NCI-H146 treated with DMSO at 0.1 percent for 48 hours (cell line): Measurements from ENCODE around the gene BDP1.
"Not testable (repeated sequence)": the region's sequence is repeated elsewhere in the genome, so short reads cannot be mapped to it uniquely, and the experiment has no call there.

ENCODE experiments used
- DNase-seq: peaks from one replicate; lab custom pipeline; 2025; ENCODE audit not compliant: unreplicated experiment; lab: John Stamatoyannopoulos, UW

BDP1 gene, protein sequence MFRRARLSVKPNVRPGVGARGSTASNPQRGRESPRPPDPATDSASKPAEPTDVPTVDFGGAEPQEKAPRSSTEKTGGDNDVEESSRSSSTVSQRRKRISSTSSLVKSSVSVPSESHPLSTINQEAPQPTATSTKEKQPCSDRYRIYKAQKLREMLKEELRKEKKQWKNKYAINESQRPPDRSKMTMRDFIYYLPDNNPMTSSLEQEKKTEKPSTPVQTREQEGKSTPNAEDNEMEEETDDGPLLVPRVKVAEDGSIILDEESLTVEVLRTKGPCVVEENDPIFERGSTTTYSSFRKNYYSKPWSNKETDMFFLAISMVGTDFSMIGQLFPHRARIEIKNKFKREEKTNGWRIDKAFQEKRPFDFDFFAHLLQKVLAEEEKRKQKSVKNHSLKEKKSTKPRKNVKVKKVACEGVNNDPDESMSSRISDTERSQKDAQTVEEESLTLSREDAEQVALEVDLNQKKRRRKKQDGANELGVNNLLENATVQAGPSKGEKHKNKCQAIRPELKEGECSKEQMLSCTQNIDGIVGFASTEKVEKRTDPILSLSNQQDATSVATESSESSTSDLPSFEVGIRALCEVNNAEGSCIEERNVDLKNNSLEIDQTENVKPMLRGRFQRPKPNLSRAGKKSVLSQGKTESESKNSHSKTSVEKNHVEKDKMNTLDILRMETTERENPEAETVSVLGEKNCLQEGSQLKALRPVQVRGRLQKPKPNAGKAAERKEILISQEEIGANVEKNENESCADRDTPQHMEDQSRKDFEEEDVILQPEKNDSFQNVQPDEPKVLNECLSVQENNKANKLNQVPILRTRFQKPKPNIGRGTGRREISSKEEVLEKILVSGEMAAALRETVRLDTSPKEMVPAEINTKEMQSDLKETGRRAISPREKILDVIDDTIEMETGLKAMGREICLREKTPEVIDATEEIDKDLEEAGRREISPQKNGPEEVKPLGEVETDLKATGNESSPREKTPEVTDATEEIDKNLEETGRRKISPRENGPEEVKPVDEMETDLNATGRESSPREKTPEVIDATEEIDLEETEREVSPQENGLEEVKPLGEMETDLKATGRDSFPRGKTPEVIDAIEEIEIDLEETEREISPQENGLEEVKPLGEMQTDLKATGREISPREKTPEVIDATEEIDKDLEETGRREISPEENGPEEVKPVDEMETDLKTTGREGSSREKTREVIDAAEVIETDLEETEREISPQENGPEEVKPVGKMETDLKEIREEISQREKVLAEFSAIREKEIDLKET (N-terminal part only)

DNA sequence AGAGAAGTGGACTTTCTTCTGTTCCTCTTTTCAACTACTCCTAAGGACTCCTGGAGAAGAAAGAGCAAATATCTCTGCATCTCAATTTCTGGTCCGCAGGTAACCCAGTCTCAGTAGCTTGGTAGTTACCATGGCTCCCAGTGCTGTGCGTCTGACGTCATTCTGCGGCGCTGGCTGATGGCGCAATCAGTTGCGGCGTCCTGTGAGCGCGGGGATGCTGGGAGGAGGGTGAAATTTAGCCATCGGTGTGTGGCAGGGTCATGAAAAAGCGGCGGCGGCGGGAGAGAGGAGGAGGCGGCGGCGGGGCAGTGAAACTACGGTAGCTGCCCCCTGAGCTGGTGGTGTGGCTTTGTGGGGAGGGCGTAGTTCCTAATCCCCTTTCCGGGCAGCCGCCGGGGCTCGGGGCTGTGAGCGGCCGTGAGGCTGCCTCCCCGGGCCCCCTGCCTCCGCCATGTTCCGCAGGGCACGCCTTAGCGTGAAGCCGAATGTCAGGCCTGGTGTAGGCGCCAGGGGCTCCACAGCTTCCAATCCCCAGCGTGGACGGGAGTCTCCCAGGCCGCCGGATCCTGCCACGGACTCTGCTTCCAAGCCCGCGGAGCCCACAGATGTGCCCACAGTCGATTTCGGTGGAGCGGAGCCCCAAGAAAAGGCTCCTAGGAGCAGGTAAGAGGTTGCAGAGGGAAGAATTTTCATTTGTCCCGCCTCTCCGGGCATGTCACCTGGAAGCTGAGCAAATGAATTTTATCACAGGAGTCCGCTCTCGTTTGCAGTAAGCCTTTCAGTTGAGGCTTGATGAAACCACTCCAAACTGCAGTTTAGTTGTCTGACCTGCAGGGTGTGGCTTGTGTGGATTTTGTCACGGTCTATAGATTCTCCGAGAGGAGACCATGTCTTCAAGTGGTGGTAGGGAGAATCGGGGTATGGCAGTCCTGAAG, at the start of gene BDP1:
Gene BDP1, plus strand, starts transcription at position 225 of the 935 bp plus-strand sequence. Its CDS starts 227 bp downstream, at position 452.
- DNase-seq, result peak; percentile 87

DNA sequence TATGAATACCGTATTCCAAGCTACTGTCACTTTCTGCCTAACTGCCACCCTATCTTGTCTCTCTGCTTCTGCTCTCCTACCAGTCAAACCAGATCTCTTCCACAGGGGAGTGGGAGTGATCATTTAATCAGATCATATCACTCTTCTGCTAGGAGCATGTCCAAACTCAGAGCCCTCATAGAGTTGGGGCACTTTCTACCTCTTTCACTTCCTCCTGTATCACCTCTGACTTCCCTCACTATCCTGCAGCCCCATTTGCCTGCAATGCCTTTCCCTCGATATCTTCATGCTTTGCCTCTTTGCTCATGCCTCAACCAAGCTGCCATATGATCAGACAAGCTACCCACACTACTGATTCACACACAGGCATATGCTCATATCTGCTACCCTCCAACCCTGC, 45.4 kb upstream of the BDP1 start:
- DNase-seq, result not testable (repeated sequence)

DNA sequence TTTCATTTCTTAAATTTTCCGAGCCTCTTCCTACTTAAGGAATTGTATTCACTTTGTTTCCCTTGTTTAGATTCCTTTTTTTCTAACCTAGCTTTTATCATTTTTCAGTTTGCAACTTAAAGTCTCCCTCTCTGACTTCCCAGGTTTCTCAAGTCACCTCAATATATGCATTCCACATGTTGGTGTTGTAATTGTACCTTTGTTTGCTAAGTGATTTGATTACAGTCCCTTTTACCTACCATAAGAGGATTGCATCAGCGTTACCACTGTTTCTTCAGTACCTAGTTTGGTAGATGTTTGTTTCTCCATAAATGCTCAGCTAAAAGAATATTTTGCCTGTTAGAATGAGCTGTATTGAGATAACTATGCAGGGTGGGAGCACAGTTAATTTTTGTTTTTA, 39.8 kb upstream of the BDP1 start:
- DNase-seq, result peak; percentile 37

DNA sequence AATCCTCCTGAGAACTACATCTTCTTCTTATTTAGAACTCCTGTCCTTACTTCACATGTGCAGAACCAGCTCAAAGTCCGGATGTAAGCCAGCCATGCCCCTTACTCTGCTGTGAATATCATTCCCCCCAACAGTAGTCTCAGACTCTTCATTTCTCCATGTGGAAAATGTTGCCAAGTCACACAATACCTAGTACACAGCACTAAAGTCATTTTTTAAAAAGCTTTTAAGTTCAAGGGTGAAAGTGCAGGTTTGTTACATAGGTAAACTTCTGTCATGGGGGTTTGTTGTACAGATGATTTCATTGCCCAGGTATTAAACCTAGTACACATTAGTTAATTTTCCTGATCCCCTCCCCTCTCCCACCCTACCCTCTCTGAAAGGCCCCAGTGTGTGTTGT, 37.4 kb upstream of the BDP1 start:
- not testable (repeated sequence) for DNase-seq

DNA sequence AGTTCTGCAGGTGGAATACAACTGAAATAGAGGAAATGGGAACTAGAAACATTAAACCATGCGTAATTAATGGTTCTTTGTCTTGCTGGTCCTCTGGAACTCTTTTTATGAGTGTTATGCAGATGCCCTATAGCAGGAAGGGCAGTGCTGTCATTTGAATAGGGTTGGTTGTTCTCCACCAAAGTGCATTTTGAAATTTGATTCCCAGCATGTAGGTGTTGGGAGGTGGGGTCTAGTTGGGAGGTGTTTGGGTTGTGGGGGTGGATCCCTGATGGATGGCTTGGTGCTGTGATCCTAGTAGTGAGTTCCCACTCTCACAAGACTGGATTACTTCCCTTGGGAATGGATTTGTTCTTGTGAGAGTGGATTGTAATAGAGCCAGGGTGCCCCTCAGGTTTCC, 34.2 kb upstream of the BDP1 start:
- DNase-seq, result not testable (repeated sequence)

DNA sequence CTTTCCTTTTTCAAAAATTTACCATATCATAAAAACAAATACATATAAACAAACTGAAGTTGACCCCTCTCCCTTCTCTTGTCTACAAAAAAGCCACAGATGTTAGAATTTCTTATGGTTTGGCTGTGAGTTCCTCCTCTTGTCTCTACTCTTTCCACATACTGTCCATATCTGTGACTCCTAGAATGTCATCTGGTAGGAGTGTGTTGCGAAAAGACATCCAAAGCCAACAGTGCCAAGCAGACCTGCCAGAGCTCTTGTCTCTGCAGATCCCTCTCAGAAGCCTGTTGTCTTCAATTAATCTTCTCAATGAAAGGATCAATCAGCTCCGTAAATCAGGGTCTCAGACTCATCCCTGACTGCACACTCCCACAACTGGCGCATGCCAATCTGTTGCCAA, 31.6 kb upstream of the BDP1 start:
- not testable (repeated sequence) for DNase-seq

DNA sequence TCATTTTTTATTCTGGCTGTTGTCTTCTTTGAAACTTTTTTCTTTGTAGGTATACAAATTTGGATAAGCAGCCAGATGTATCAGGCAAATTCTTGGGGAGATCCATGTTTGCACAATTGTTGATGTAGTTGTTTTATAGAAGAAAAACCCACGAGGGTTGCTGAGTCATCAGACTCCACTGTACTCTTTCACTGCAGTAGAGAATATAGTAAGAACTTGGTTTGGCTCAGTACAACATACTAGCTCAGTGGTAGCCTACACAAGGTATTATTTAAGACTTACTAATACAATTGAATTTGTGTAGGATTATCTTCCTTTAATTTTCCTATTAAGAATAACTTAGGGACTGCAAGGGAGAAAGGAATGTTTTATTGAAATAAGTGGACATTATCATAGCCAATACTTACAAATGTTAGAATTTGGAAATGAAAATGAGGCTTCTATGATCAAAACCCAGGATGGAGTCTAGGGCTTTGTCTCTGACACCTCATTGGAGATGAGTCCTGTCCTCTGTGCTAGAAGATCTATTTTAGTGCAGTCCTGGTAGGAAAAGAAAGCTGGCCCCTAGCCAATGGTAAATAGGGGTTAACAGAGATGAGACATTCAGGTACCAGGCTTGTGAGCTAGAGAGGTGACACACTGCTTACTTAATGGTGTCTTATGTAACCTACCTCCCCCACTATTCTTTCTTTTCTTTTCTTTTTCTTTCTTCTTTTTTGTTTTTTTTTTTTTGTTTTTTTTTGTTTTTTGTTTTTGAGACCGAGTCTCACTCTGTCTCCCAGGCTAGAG, 28.6 kb upstream of the BDP1 start:
- not testable (repeated sequence) for DNase-seq

DNA sequence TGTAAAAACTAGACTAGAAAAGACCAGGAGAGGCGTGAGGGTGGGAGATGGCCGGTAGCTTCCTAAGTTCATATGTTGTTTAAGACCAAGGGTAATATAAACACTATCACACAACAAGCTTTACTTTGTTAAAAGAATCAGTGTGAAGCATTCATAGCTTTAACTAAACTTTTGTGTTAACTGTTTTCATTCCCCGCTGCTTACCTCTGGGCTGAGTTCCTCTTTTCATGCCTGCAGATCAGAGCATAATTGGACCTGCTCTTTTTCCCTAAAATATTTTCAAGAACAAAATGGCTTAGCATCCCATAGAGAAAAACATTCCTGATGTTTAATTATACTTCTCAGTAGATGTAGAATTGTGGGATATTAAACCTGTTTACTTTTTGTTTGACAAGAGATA, 23.0 kb upstream of the BDP1 start:
- not testable (repeated sequence) for DNase-seq

DNA sequence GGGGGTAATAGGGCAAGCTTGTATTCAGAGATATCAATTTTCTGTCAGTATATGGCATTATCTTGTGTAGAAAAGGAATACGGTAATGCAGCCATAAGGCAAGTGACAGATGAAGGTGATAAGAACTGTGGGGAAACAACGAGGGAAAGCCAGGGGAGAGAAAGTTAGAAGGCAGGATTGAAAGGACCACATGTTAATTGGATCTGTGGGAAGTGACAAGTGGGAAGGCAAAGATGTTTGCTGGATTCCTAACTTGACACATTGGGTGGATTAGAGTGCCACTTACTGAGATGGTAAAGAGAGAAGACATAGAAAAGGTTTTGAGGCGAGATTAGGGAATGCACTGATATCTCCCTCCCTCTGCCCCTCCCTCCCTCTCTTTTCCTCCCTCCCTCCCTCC, 20.6 kb upstream of the BDP1 start:
- DNase-seq, result not testable (repeated sequence)

DNA sequence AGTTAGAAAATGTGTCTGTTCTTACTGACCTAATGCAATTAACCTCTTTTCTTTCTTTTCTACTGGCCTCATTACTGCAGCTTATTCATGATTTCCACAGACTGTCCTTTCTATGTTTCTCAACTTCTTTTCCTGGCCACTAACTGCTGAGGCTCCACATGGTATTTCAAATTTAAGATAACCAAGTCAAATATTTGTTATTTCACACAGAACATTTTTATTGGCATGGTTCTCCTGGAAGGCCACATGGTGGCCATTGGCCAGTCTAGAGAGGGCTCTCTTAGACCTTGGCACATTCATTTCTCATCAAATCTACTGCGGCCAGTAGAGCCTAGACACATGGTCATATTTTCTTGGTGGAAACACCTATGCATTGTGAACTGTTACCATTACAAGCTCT, 13.9 kb upstream of the BDP1 start:
- not testable (repeated sequence) for DNase-seq

DNA sequence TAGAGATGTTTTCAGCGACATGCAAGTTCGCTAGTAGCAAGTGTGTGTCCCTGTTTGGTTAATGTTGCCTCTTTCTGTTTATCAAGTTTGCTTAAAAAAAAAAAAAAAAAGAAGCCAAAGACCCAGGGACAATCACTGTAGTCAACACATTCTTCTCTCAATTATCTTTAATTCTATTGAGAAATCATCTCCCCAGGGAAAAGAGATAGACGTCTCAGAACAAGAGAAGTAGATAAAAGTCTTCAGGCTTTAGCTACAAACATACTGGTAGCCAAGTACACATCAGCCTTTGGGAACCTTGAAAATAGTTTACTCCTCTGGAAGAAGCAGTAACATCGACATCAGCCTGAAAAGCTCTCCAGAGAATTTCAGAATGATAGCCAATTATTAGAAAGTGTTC, 11.6 kb upstream of the BDP1 start:
- DNase-seq, result not testable (repeated sequence)

DNA sequence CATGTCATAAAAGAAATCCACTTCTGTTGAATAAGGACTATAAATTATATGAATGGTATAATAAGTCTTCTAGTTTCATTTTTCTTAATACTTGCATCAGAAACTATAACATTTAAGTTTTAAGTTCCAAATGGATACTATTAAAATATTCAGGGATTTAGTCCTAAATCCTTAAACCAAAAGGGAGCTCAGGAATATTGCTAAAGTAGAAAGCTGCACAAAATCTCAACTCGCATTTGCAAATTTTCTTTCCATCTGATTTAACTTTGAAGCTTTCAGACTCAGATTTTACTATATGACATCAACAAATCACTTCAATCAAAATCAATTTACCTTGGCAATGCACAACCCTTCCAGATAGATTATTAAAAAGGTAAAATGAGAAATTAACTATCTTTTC, 10.4 kb upstream of the BDP1 start:
- DNase-seq, result not testable (repeated sequence)

DNA sequence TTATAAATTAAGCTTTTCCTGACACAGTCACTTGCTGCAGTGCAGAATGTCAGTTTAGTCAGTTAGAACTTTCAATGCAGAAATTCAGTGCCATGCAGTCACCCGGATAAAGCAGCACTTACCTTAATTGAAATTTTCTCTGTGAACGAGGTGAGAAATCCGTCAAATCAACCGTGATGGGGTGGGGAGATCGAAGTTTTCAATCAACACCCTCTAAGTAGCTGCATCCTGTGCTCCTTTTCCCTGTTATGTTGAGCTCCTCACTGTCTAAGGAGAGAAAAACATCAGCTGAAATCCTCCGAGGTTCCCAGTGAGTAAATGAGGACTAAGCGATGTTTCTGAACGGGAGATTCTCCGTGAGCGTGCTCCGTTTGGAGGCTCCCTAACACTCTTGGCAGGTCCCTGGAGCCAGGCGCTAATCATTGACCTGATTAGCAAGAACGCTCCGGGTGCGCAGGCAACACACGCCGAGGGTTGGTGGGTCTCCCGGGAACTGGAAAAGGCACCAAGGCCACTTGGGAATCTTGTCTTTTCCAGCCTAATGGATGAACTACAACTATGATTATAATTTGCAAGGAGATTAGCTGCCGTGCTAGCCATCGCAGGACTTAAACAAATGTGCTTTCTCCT, 9.8 kb upstream of the BDP1 start:
- DNase-seq, result not testable (repeated sequence)

DNA sequence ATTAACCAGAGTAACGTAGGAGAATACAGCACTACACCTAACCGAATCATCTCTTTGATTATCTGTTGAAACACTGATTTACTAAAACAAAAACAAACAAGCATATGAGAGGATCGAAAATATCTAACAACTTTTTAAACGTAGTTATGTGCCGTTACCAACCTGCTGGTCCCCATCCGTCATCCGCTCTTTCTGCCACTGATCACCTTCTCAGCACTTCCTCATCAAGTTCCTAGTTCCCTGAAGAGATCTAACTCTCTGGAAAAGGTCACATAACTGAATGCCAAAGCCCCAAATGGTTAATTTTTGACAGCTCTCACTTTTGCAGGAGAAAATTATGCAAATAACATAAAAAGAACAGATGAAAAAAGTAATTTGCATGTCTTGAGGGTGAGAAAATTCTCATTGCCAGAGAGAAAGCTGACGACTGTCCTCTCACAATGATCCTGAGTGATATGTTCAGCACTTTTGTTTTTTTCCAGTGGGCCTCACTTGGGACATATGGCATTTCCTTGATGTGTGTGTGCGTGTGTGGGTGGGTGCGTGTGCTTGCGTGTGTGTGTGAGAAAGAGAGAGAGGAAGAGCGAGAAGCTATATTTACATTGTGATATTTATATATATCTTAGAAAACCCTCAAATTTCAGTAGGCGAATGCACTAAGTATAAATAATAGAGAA, 8.8 kb upstream of the BDP1 start:
- DNase-seq, result not testable (repeated sequence)

DNA sequence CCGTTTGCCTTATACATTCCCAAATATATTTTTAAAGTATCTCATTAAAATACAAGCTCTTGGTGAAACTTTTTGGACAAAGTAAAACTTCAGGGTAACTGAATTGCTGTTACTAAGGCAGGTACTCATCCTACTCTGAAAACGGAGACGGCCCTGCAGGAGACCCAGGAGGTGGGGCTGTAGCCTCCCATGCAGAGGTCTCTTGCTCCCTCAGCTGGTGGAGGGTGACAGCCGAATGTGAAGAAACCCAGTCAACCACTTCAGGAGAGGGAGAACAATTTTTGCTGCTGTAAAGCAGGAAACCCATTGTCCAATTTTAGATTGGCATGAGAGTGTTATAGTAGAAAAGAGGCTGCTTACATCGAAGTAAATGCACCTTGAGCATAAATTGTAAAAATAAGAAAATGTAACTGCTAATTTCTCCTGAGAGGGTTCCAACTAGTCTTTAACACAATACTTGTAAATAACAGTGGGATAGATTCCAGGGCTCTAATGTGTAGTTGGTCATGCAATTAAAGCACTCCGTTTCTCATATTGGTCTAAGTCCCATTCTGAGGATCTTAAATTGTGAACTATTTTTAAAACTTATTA, 8.1 kb upstream of the BDP1 start:
- DNase-seq, result peak; percentile 52

DNA sequence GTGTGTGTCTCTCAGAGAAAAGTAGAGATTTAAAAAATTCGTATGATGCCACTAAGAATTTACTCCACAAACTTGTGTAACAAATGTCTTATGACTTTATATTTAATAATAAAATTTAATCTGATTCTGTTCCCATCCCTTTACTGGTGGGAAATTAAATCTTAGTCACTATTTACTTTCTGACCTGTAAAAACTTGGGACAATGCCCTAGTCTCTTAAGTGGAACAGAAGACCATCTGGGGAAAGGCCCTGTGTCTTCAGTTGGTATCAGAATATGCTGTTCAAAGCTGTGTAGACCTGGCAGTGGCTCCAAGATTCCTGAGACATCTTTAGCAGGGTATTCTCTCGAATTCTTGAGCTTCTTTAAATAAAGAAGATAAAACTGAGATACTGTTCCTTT, 2.6 kb upstream of the BDP1 start:
- DNase-seq, result no peak

DNA sequence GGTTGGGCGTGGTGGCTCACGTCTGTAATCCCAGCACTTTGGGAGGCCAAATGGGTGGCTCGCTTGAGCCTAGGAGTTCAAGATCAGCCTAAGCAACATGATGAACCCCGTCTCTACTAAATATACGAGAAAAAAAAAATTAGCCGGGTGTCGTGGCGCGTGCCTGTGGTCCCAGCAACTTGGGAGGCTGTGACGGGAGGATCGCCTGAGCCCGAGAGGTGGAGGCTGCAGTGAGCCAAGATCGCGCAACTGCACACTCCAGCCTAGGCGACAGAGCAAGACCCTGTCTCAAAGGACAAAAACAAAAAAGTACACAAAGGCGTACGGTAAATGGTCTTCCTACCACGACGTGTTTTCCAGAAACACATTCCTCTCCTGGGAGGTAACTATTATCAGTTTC, 538 bp upstream of the BDP1 start:
- no peak for DNase-seq

DNA sequence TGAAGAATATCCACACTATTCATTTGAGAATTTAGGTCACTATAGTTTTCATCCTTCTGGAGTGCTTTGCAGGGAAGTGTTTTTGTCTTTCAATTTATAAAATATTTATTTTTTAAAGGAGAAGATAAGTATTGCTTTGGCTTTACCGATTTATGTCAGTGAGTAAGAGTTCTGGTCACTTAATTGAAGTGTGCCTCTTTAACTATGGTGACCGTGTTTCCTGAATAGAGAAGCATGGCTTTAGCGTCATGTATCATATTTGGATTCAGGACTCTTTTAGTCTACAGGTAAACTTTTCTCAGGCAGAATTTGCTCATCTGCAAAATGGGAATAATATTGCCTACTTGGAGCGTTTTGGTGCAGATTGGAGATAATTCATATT, 902 bp downstream of the BDP1 start:
- DNase-seq, result no peak
